ENCODE results near the gene CCL7.

Gene CCL7

GRCh38 chr17:34291721-34292348 lies 21.8 kb downstream of the CCL7 start:
- DNase-seq, result no peak

GRCh38 chr17:34299027-34299426 lies 29.0 kb downstream of the CCL7 start:
- no peak for DNase-seq

- no peak for DNase-seq
Observed at GRCh38 chr17:34299956-34300577, 30.0 kb downstream of the CCL7 start.

GRCh38 chr17:34300652-34301370 lies 30.8 kb downstream of the CCL7 start:
- no peak for DNase-seq

GRCh38 chr17:34301986-34302385 lies 32.0 kb downstream of the CCL7 start:
- DNase-seq, result no peak

GRCh38 chr17:34302636-34303035 lies 32.6 kb downstream of the CCL7 start:
- no peak for DNase-seq

- no peak for DNase-seq
Observed at GRCh38 chr17:34303606-34304005, 33.6 kb downstream of the CCL7 start.

GRCh38 chr17:34305061-34305460 lies 35.0 kb downstream of the CCL7 start:
- no peak for DNase-seq

GRCh38 chr17:34305606-34306005 lies 35.6 kb downstream of the CCL7 start:
- no peak for DNase-seq

- no peak for DNase-seq
Observed at GRCh38 chr17:34306466-34306865, 36.4 kb downstream of the CCL7 start.

GRCh38 chr17:34307110-34307509 lies 37.1 kb downstream of the CCL7 start:
- DNase-seq, result no peak

GRCh38 chr17:34308371-34308770 lies 38.4 kb downstream of the CCL7 start:
- no peak for DNase-seq

GRCh38 chr17:34311291-34311690 lies 41.3 kb downstream of the CCL7 start:
- no peak for DNase-seq

- no peak for DNase-seq
Observed at GRCh38 chr17:34312080-34312479, 42.1 kb downstream of the CCL7 start.

GRCh38 chr17:34313164-34313563 lies 43.1 kb downstream of the CCL7 start:
- DNase-seq, result no peak

GRCh38 chr17:34314279-34314678 lies 44.3 kb downstream of the CCL7 start:
- no peak for DNase-seq

GRCh38 chr17:34318474-34318873 lies 48.5 kb downstream of the CCL7 start:
- DNase-seq, result no peak

GRCh38 chr17:34319039-34319483 lies 49.0 kb downstream of the CCL7 start, which contains the start of gene CCL8:
Gene CCL8, plus strand, starts transcription at chr17:34319435. Its CDS starts 67 bp downstream, at chr17:34319502.
- no peak for DNase-seq

All from NCI-H774 (cell line).